NOMO-1 treated with dmso at 0.1 percent for 144 hours (cell line): Measurements from ENCODE around the gene TMPRSS11D.
A peak's percentile ranks its signal among the peaks of the same experiment; 100 is the strongest.

ENCODE experiments used
- DNase-seq: peaks from one replicate; lab custom pipeline; 2025; ENCODE audit not compliant: unreplicated experiment; lab: John Stamatoyannopoulos, UW

The TMPRSS11D gene

DNA sequence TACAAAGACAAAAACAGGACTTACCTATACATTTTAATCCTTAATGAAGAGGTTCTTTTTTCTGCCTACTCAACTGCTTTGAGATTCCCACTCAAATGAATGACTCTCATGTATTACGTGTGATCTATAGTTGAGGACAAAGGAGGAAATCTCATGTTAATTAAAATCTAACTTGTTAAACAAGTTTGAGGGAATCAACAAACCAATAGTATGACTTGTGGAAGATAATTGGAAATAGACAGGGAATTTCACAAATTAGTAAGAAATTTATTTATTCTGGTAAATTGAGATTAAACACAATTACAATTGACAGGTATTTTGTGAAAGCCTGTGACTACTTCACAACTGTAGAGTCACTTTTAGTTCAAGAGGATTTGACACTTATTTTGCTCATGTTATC, at the start of gene TMPRSS11D:
Gene TMPRSS11D (minus strand): TSS at position 101 of the 400 bp plus-strand sequence. CDS start 69 bp downstream, at position 32.
- DNase-seq = no peak

DNA sequence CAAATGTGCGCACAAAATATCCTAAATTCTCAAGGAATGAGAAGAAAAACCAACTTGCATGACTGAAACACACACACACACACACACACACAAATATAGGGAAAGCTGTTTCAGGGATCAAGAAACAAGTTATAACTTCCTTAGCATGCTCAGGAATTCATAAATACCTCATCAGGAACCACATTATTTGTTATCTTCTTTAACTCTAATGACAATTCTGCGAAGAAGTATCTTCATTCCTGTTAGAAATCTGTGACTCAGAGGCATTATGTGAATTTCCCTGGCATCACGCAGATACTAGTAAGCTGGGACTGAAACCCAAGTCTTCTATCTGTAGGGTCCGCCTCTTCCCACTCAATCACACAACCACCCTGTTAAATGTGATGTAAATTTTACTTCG, 49.2 kb upstream of the TMPRSS11D start:
- DNase-seq = no peak

- no peak for DNase-seq
Measured at GRCh38 chr4:67931256-67931655, 47.5 kb upstream of the TMPRSS11D start.

DNA sequence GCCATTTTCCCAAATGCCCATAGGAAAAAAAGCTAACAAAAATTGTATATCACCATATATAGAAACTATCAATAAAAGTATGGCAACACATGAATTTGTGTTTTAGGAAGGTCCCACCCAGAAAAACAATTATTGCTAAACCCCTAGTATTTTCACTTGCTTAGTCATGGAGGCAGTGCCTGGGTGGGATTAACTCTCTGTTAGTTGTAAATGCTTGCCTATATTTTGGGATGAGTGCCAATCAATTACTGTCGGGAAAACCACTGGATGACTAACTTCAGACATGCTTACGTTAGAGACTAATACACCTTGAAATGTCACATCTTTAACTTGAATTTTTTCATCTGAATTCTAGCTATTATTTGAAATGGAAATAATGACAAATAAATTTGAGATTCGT, 45.6 kb upstream of the TMPRSS11D start:
- no peak for DNase-seq

DNA sequence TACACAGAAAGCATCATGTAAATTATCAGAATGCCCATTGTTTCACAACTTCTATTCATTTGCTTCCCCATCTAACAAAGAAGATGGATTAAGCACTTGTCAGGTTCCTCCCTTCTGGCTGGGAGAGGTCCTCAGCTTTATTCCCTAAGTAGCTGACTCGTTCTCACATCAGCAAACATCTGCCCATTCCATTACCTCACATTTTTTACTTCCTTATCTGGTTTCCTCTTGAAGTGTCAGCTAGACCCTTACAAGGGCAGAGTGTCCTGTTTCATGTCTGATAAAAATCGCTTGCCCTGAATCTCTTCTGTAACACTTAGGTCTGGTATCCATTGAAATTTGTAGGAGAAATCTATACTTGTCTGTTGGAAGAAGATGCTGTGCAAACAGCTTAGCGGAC, 44.7 kb upstream of the TMPRSS11D start:
- DNase-seq = no peak

DNA sequence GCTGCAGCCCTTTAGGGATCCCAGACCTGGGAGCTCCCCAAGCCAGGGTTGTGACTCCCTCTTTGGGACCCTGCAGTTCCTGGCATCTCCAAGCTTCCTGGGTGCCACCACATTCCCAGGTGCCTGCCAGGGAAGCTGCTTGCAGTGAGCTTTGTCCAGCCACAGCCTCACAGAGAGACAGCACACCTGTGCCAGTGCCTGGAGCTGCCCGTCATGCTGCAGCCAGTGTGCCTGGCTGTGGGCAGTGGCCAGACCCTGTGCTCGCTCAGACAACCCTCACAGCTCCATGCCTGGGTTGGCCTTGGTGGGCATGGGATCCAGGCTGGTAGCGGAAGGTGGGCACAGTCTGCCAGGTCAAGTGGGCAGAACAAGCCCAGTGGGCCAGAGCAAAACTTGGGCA, 43.4 kb upstream of the TMPRSS11D start:
- DNase-seq = no peak

- no peak for DNase-seq
Measured at GRCh38 chr4:67926485-67926884, 42.7 kb upstream of the TMPRSS11D start.

DNA sequence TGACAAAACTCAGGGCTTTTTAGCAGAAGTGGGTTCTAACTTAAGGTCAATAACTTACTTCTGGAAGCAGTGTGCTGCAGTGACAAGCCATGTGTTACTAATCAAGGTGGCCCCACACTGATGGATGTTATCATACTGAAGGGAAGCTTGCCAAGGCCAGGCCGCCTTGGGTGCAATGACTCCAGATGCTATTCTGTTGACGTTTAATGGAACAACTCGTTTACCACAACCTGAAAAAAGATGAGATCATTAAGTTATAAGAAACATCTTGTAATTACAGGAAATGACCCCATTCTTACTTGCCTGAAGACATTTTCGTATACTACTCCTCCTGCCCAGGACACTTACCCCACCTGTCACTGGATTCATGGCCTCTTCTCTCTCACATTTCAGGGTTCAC, 38.9 kb upstream of the TMPRSS11D start:
- no peak for DNase-seq

DNA sequence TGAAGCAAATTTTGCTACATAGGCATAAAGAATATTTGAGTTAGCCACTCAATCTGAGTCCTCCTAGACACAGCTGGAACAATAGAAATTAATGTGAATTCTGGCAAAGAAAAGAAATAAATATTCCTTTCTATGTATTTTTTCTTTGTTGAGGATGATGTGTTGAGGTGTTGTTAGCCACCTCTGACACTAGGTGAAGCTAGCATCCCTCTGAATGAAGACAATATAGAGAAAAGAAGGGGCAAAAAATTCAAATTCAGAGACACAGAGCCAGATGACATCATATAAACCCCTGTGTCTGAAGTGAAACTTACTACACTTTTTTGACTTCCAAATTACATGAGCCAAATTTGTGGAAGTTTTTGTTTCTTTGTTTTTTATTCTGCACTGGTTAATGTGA, 34.6 kb upstream of the TMPRSS11D start:
- no peak for DNase-seq

- no peak for DNase-seq
Measured at GRCh38 chr4:67915400-67915966, 31.7 kb upstream of the TMPRSS11D start.

GRCh38 chr4:67912080-67912479, 28.3 kb upstream of the TMPRSS11D start:
- no peak for DNase-seq

DNA sequence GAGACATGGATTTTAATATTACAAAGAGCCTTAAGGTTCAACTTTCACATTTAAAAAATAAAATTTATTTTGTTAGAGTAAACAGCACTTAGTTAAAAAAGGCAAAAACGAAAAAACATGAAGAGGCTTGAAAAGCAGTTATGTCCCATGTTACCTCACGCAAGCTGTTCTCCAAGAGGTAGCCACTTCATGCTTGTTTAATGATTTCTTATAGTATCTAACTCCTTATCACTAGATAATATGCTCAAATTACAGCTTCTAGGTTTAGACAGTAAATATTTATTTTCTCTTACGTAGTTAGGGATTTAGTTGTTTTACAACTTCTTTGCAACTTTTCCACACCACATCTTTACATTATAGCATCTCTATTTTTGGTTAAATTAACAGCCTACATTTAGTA, 27.8 kb upstream of the TMPRSS11D start:
- no peak for DNase-seq

DNA sequence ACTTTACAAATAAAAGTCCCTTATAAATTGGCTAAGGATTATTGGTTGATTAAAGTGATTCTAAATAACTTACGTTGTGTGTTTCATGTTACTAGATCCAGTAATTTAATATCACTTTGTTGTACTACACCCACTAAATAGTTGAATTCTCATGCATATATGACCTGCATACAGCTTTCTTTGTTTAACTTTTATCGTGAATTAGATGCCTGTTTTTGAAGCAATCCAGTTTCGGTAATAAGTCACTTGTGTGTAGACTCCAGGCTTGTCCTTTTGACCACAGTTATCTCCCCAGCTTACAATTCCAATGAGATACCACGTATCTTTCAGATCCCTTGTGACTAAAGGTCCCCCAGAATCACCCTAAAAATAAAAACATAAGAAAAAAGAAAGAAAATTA, 27.3 kb upstream of the TMPRSS11D start:
- DNase-seq = no peak

DNA sequence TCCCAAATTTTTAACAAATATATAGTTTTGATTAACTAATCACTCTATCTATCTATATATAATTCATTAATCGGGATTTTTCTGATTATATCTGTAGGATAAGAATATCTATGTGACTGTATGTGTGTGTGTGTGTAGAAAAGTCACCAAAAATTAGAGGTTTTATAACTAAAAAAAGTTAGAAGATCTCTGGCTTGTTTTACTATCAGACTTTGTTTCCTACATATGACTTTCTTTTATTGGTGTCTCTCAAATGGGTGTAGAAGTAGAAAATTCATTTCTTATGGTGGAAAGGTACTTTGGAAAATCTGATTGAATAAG, 26.7 kb upstream of the TMPRSS11D start:
- no peak for DNase-seq

- DNase-seq = no peak
Measured at GRCh38 chr4:67909905-67910584, 26.2 kb upstream of the TMPRSS11D start.

DNA sequence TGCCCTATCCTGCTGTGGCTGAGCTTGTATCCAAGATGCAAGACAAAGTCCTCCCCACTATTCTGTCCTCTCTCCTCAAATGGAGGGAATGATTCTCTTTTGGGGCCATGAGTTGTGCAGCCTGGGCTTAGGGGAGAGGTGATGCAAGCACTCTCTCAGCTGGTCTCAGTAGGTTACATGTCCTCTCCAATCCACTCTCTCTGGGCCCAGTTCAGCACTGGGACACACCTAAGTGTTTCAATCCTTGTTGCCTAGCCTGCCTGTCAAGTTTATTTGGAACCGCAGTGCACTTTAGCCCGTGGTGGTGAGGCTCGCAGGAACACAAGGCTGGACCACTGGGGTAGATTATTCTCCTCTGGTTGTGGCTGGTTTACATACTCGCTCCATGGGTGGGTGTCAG, 23.8 kb upstream of the TMPRSS11D start:
- no peak for DNase-seq

DNA sequence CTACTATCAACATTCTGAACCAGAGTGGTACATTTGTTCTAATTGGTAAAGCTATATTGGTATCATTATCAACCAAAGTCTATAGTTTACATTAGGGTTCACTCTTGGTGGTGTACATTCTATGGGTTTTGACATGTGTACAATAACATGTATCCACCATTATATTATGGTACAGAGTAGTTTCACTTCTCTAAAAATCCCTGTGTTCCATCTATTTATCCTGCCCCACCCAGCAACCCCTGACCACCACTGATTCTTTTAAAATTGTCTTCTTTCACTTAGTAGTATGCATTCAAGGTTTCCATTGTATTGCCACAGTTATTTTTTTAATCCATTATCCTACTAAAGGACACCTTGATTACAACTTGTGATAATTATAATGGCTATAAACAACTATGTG, 15.3 kb upstream of the TMPRSS11D start:
- DNase-seq = peak; percentile 43

GRCh38 chr4:67897686-67898085, 13.9 kb upstream of the TMPRSS11D start:
- DNase-seq = no peak

- no peak for DNase-seq
Measured at GRCh38 chr4:67896421-67897065, 12.7 kb upstream of the TMPRSS11D start.

DNA sequence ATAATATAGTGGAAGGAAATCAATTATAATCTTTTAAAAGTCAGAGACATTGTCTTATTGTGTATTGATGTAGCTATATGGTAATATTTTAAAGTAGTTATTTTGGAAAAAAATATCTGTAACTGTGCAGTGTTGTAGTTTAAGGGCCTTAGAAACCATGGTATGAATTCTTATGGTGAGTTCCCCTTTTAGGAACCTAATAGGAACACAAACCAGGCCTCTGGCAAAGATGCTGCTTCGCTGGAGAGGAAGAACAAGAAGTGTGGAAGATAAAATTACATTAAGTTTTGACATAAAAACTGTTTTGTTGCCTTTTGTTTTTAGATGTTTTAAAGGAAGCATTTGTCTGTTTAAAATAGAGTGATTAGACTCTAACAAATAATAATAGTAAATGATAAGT, 10.9 kb upstream of the TMPRSS11D start:
- DNase-seq = no peak

GRCh38 chr4:67892905-67893304, 9.1 kb upstream of the TMPRSS11D start:
- no peak for DNase-seq

GRCh38 chr4:67892253-67892652, 8.5 kb upstream of the TMPRSS11D start:
- DNase-seq = no peak

- DNase-seq = no peak
Measured at GRCh38 chr4:67891645-67892044, 7.8 kb upstream of the TMPRSS11D start.
